A549 (cell line): Measurements from ENCODE around the gene MAML3. TPM values are rescaled to one million over a fixed set of nuclear protein-coding genes. Genes with fewer than 3 reads are reported as not detected.

Source experiments
- ATAC-seq, 2 experiments: fragments of 200-7000 bp in 1 of 2; fragments of >200 bp in 1 of 2; cut with Nextera tagmentation in 1 of 2; cut with Tn5 transposase in 1 of 2; 3 replicates each; pipeline versions ENCODE4 v1.8.0 to v1.9.1; 2018 to 2020; ENCODE audit warnings: mild to moderate bottlenecking in 1 of 2, moderate library complexity in 1 of 2
- CTCF ChIA-PET: fragments of 300-600 bp; sonication (Branson Sonifier 250); formaldehyde crosslinking; extraction: SDS; loops from one replicate; lab custom pipeline; 2021; ENCODE audit warnings: antibody characterized with exemption, inconsistent platforms; lab: Yijun Ruan, JAX
- POLR2A ChIA-PET: fragments of 350-600 bp; formaldehyde crosslinking; extraction: SDS; loops from one replicate; lab custom pipeline; 2021; ENCODE audit warnings: antibody characterized with exemption, inconsistent platforms; lab: Yijun Ruan, JAX
- DNase-seq, 2 experiments: peaks; one replicate each; pipeline versions ENCODE4 v3.0.0 to v3.0.0-alpha.2; 2011 to 2016; ENCODE audit warnings: low read depth in 1 of 2, low spot score in 1 of 2
- FAIRE-seq: peaks from 2 replicates; lab custom pipeline; 2011; peaks lifted over from hg19 to GRCh38; lab: Jason Lieb, UNC
- H3K27ac ChIP-seq, 2 experiments: fragments of >200 bp; sonication (Bioruptor Twin); formaldehyde crosslinking; 3 replicates each; pipeline ENCODE4 v1.5.1; 2016 to 2017
- H3K4me1 ChIP-seq: fragments of >200 bp; sonication (Bioruptor Twin); formaldehyde crosslinking; 3 replicates; pipeline ENCODE4 v1.6.1; 2016
- H3K4me2 ChIP-seq: fragments of >200 bp; sonication (Bioruptor Twin); formaldehyde crosslinking; 3 replicates; pipeline ENCODE4 v1.6.1; 2016
- H3K4me3 ChIP-seq: fragments of >200 bp; sonication (Bioruptor Twin); formaldehyde crosslinking; 3 replicates; pipeline ENCODE4 v1.5.1; 2016
- H3K9me3 ChIP-seq: fragments of >200 bp; sonication (Bioruptor Twin); formaldehyde crosslinking; 3 replicates; pipeline ENCODE4 v1.6.1; 2016
- CBX8 ChIP-seq: fragments of 200-600 bp; sonication (generic); IDR thresholded peaks from 2 replicates; pipeline ENCODE4 v1.6.1; 2016
- CEBPB ChIP-seq, 2 experiments: fragments of >200 bp in 1 of 2; sonication (Bioruptor Twin) in 1 of 2; formaldehyde crosslinking in 1 of 2; IDR thresholded peaks; 2 replicates each; pipeline ENCODE4 v1.6.1; 2012 to 2016
- E2F6 ChIP-seq: IDR thresholded peaks from 2 replicates; pipeline ENCODE4 v1.6.1; 2012; ENCODE audit warnings: low read depth, borderline replicate concordance
- FOSL2 ChIP-seq, 2 experiments: fragments of 450-650 bp in 1 of 2; fragments of >200 bp in 1 of 2; sonication (Bioruptor Twin) in 1 of 2; formaldehyde crosslinking; IDR thresholded peaks; 2 replicates each; pipeline versions ENCODE4 v1.5.0 to v1.6.1; 2016 to 2020; ENCODE audit warnings: mild to moderate bottlenecking in 1 of 2, moderate library complexity in 1 of 2
- HDAC2 ChIP-seq: fragments of 200-600 bp; sonication (generic); IDR thresholded peaks from 2 replicates; pipeline ENCODE4 v1.6.1; 2016
- HEYL ChIP-seq: fragments of 250-450 bp; sonication (Bioruptor Pico); IDR thresholded peaks from 2 replicates; pipeline ENCODE4 v1.8.0; 2021; ENCODE audit warnings: mild to moderate bottlenecking, moderate library complexity
- HOXB5 ChIP-seq: fragments of 250-450 bp; sonication (Bioruptor Pico); IDR thresholded peaks from 2 replicates; pipeline ENCODE4 v1.5.0; 2020; ENCODE audit warnings: mild to moderate bottlenecking, moderate library complexity
- JUNB ChIP-seq: fragments of >200 bp; sonication (Bioruptor Twin); formaldehyde crosslinking; IDR thresholded peaks from 2 replicates; pipeline ENCODE4 v1.6.1; 2016
- MAX ChIP-seq: IDR thresholded peaks from 2 replicates; pipeline ENCODE4 v1.6.1; 2012
- NFE2L2 ChIP-seq: fragments of 150-350 bp; conservative IDR thresholded peaks from 2 replicates; pipeline ENCODE4 v1.6.1; 2014; ENCODE audit warnings: low read length
- PBX3 ChIP-seq: IDR thresholded peaks from 2 replicates; pipeline ENCODE4 v1.6.1; 2012
- PHF8 ChIP-seq: fragments of 200-600 bp; sonication (generic); IDR thresholded peaks from 2 replicates; pipeline ENCODE4 v1.6.1; 2016; ENCODE audit warnings: low read depth, mild to moderate bottlenecking, antibody characterized with exemption, moderate library complexity, borderline replicate concordance
- RAD21 ChIP-seq, 2 experiments: fragments of >200 bp in 1 of 2; sonication (Bioruptor Twin) in 1 of 2; formaldehyde crosslinking in 1 of 2; IDR thresholded peaks in 1 of 2; conservative IDR thresholded peaks in 1 of 2; 2 replicates in 1 of 2; 3 replicates in 1 of 2; pipeline ENCODE4 v1.6.1; 2012 to 2018; ENCODE audit warnings: inconsistent platforms in 1 of 2
- SMC3 ChIP-seq: fragments of >200 bp; sonication (Bioruptor Twin); formaldehyde crosslinking; IDR thresholded peaks from 3 replicates; pipeline ENCODE4 v1.6.1; 2018; ENCODE audit warnings: inconsistent platforms
- TFCP2L1 ChIP-seq: fragments of 250-450 bp; sonication (Bioruptor Pico); IDR thresholded peaks from 2 replicates; pipeline ENCODE4 v1.5.0; 2021; ENCODE audit warnings: mild to moderate bottlenecking
- ZC3H11A ChIP-seq: fragments of 450-650 bp; IDR thresholded peaks from 2 replicates; pipeline ENCODE4 v1.6.1; 2014; ENCODE audit warnings: antibody characterized with exemption, mild to moderate bottlenecking
- WGBS: methylation state at CpG from one replicate; pipeline ENCODE4 v1.1.6; 2017; ENCODE audit errors: missing lambda C conversion rate; 5-methylcytosine and 5-hydroxymethylcytosine counted together
- polyA plus RNA-seq, 4 experiments: library from polyadenylated mRNA; depleted of rRNA in 3 of 4; stranded (reverse); fragments of >200 nt; fragmentation: RNase III in 1 of 4; extraction: RNeasy Plus Mini Kit Qiagen cat#74134 plus additional on column Dnase treatment in 1 of 4; gene quantifications; 2 replicates in 3 of 4; 3 replicates in 1 of 4; pipeline ENCODE4 v1.2.3, GENCODE V29; 2011 to 2017
- TF ChIP-seq, protein P1 (sequence below): fragments of 200-600 bp; sonication (generic); IDR thresholded peaks from 2 replicates; pipeline ENCODE4 v1.6.1; 2016; ENCODE audit warnings: antibody characterized with exemption, mild to moderate bottlenecking, moderate library complexity
- TF ChIP-seq, protein P2 (sequence below): fragments of 450-650 bp; IDR thresholded peaks from 2 replicates; pipeline ENCODE4 v1.6.1; 2014; ENCODE audit warnings: antibody characterized with exemption

MAML3 gene
- polyA plus RNA-seq, 2 of the 4 experiments (the other 2 are of a cell fraction): 9.0 to 22.2 TPM

- H3K9me3 ChIP-seq: no peaks in the 10 kb centered on the region
- H3K4me3 ChIP-seq: no peak overlapping the region
- TF ChIP-seq FOSL2 (IDR thresholded peaks at IDR 0.05) (no peak), FOSL2 (CRISPR knock-in tag; IDR thresholded peaks at IDR 0.05) (no peak), TFCP2L1 (CRISPR knock-in tag) (no peak), PBX3 (no peak), CEBPB (IDR thresholded peaks at IDR 0.05) (no peak), PHF8 (no peak), SMC3 (no peak), HEYL (CRISPR knock-in tag) (no peak), RAD21 (conservative IDR thresholded peaks at IDR 0.05 in 1 of 2, IDR thresholded peaks at IDR 0.05 in 1 of 2) (no peak), ZC3H11A (no peak), MAX (no peak), NFE2L2 (no peak), HOXB5 (CRISPR knock-in tag) (no peak), JUNB (no peak), E2F6 (no peak)
- TF ChIP-seq, protein P1, sequence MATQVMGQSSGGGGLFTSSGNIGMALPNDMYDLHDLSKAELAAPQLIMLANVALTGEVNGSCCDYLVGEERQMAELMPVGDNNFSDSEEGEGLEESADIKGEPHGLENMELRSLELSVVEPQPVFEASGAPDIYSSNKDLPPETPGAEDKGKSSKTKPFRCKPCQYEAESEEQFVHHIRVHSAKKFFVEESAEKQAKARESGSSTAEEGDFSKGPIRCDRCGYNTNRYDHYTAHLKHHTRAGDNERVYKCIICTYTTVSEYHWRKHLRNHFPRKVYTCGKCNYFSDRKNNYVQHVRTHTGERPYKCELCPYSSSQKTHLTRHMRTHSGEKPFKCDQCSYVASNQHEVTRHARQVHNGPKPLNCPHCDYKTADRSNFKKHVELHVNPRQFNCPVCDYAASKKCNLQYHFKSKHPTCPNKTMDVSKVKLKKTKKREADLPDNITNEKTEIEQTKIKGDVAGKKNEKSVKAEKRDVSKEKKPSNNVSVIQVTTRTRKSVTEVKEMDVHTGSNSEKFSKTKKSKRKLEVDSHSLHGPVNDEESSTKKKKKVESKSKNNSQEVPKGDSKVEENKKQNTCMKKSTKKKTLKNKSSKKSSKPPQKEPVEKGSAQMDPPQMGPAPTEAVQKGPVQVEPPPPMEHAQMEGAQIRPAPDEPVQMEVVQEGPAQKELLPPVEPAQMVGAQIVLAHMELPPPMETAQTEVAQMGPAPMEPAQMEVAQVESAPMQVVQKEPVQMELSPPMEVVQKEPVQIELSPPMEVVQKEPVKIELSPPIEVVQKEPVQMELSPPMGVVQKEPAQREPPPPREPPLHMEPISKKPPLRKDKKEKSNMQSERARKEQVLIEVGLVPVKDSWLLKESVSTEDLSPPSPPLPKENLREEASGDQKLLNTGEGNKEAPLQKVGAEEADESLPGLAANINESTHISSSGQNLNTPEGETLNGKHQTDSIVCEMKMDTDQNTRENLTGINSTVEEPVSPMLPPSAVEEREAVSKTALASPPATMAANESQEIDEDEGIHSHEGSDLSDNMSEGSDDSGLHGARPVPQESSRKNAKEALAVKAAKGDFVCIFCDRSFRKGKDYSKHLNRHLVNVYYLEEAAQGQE: no peak
- TF ChIP-seq, protein P2, sequence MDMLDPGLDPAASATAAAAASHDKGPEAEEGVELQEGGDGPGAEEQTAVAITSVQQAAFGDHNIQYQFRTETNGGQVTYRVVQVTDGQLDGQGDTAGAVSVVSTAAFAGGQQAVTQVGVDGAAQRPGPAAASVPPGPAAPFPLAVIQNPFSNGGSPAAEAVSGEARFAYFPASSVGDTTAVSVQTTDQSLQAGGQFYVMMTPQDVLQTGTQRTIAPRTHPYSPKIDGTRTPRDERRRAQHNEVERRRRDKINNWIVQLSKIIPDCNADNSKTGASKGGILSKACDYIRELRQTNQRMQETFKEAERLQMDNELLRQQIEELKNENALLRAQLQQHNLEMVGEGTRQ: no peak
- POLR2A ChIA-PET: no interaction called here
- CTCF ChIA-PET: no interaction called here
- no peak for DNase-seq
- ATAC-seq: no peak
- H3K27ac ChIP-seq: peak overlapping the region; percentile 87 to 91
- peaks cover 98% of the 10 kb centered on the region for H3K4me1 ChIP-seq
- 43% methylated on average over 2 of the region's 2 CpGs for WGBS
- H3K4me2 ChIP-seq: peak overlapping the region; percentile 87
- no peak for FAIRE-seq
Measured at GRCh38 chr4:140057701-140058100, 96.3 kb downstream of the MAML3 start.

DNA sequence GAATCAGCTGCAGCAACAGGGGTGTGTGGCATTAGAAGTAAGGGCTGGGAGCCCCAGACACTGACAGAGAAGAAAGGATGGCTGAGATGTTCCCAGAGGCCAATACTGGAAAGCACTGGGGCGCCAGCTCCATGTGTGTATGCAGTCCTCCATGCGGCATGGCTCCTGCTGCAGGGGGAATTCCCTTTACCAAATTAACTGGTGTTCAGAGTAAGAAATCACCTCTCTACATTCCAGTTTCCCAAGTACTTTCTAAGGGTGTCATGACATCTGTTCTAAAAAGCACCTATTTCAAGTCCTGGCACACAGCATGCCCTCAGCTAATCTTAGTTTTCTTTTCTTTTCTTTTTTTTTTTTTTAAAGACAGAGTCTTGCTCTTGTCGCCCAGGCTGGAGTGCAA is 98.0 kb downstream of the MAML3 start:
- WGBS: 72% methylated on average over 3 of the region's 3 CpGs
- no peak overlapping the region for H3K4me3 ChIP-seq

More for the DNA sequence above, 98.0 kb downstream of the MAML3 start:
- no peak for FAIRE-seq
- peak overlapping the region; percentile 42 for H3K4me2 ChIP-seq
- POLR2A ChIA-PET: interaction anchor here (0.9 kb wide), 1 partner anchor 96 kb away, joined by 3 read pairs; no protein-coding TSS in a partner anchor
- DNase-seq: no peak
- peak in 1 of 2 experiments; percentile 37; a peak in 3 of 6 replicates for ATAC-seq
- no peaks in the 10 kb centered on the region for H3K9me3 ChIP-seq
- TF ChIP-seq MAX: 0 out of 2 replicates have a peak, but pooled peaks have one; percentile 27
- TF ChIP-seq HDAC2: no peak
- no peak for TF ChIP-seq CBX8
- TF ChIP-seq, protein P1: no peak
- TF ChIP-seq, all 56 proteins: peak for 1
- peaks cover 97% of the 10 kb centered on the region for H3K4me1 ChIP-seq
- peak overlapping the region; percentile 87 to 91 for H3K27ac ChIP-seq
- CTCF ChIA-PET: interaction anchor here (0.6 to 1.1 kb wide), 3 partner anchors 42 to 196 kb away, joined by 3 to 5 read pairs (median 5); no protein-coding TSS in a partner anchor
